DND-41 (cell line): Measurements from ENCODE around the gene GRB2.
A peak's percentile ranks its signal among the peaks of the same experiment; 100 is the strongest.

Experiments
- ATAC-seq: fragments of 200-7000 bp; cut with Tn5 transposase; 3 replicates; pipeline ENCODE4 v1.9.1; 2021; ENCODE audit warnings: low read depth; ENCODE audit not compliant: insufficient read depth
- DNase-seq: peaks from one replicate; pipeline ENCODE4 v3.0.0-alpha.2; 2020
- H2AFZ ChIP-seq: 2 replicates; pipeline ENCODE4 v1.6.0; 2012; ENCODE audit warnings: low read depth, low read length
- H3K27ac ChIP-seq: 2 replicates; pipeline ENCODE4 v1.5.1; 2012; ENCODE audit warnings: low read length, inconsistent platforms
- H3K27me3 ChIP-seq: fragments of 200-600 bp; sonication (generic); 2 replicates; pipeline ENCODE4 v1.6.0; 2012; ENCODE audit warnings: low read length, mild to moderate bottlenecking, inconsistent platforms; ENCODE audit not compliant: insufficient read depth, poor library complexity
- H3K36me3 ChIP-seq: 2 replicates; pipeline ENCODE4 v1.5.1; 2012; ENCODE audit warnings: low read length, inconsistent platforms; ENCODE audit not compliant: insufficient read depth
- H3K4me1 ChIP-seq: 2 replicates; pipeline ENCODE4 v1.5.1; 2012; ENCODE audit warnings: mild to moderate bottlenecking, low read length; ENCODE audit not compliant: insufficient read depth
- H3K4me2 ChIP-seq: 2 replicates; pipeline ENCODE4 v1.6.0; 2012; ENCODE audit warnings: mild to moderate bottlenecking, moderate library complexity, low read length, inconsistent platforms; ENCODE audit not compliant: insufficient read depth
- H3K4me3 ChIP-seq, 2 experiments: fragments of 200-600 bp in 1 of 2; shearing (Covaris generic) in 1 of 2; 2 replicates each; pipeline ENCODE4 v1.5.1; 2012 to 2016; ENCODE audit warnings: inconsistent platforms in 2 of 2, low read length in 2 of 2, mild to moderate bottlenecking in 2 of 2, low read depth in 1 of 2, moderate library complexity in 1 of 2
- H3K79me2 ChIP-seq: 2 replicates; pipeline ENCODE4 v1.6.0; 2012; ENCODE audit warnings: low read length, inconsistent platforms; ENCODE audit not compliant: insufficient read depth
- H3K9ac ChIP-seq: 2 replicates; pipeline ENCODE4 v1.6.0; 2012; ENCODE audit warnings: low read depth, mild to moderate bottlenecking, inconsistent platforms, low read length, moderate library complexity
- H3K9me3 ChIP-seq: 2 replicates; pipeline ENCODE4 v1.5.1; 2012; ENCODE audit warnings: low read length, moderate library complexity, mild to moderate bottlenecking, inconsistent platforms; ENCODE audit not compliant: insufficient read depth, severe bottlenecking
- H4K20me1 ChIP-seq: 2 replicates; pipeline ENCODE4 v1.6.0; 2012; ENCODE audit warnings: low read length; ENCODE audit not compliant: insufficient read depth
- EZH2 ChIP-seq: IDR thresholded peaks from 3 replicates; pipeline ENCODE4 v1.6.1; 2012; ENCODE audit warnings: borderline replicate concordance, low read depth, mild to moderate bottlenecking, moderate library complexity, low read length, inconsistent platforms; ENCODE audit not compliant: severe bottlenecking
- TF ChIP-seq, protein P1 (sequence below): IDR thresholded peaks from 2 replicates; pipeline ENCODE4 v1.5.1; 2012; ENCODE audit warnings: borderline replicate concordance, low read length, moderate library complexity, mild to moderate bottlenecking; ENCODE audit not compliant: poor library complexity, severe bottlenecking; ENCODE audit errors: extremely low read depth

The GRB2 gene

DNA sequence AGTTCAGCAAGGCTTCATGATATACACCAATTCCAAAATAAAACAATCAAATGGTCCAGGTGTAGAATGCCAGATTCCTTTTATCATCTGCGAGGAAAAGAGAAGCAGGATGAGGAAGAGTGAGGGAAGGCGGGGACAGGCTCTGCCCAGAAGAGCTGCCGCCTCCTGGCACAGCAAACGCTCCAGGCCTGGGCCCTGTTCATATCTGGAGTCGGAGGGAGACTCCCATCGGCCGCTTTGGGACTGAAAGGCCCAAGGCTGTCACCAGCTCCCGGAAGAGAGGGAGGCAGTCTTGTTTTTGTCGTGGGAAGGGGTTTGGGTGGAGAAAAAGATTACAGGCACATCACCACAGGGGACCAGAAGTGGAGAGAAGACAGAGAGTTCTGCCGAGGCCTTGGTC is 87.3 kb downstream of the GRB2 start:
- Histone ChIP-seq H3K36me3 (peaks cover 70% of the 10 kb centered on the region), H3K4me2 (no peak overlapping the region), H2AFZ (no peak overlapping the region), H4K20me1 (peaks cover 10% of the 10 kb centered on the region; the same call in 1 of the 2 replicates), H3K4me1 (peaks cover 2% of the 10 kb centered on the region), H3K79me2 (peaks cover 41% of the 10 kb centered on the region), H3K9me3 (no peaks in the 10 kb centered on the region), H3K27me3 (no peaks in the 10 kb centered on the region), H3K4me3 (no peak overlapping the region), H3K9ac (no peak overlapping the region), H3K27ac (peak overlapping the region; percentile 45; the same call in 1 of the 2 replicates)
- TF ChIP-seq EZH2: no peak
- TF ChIP-seq, protein P1, sequence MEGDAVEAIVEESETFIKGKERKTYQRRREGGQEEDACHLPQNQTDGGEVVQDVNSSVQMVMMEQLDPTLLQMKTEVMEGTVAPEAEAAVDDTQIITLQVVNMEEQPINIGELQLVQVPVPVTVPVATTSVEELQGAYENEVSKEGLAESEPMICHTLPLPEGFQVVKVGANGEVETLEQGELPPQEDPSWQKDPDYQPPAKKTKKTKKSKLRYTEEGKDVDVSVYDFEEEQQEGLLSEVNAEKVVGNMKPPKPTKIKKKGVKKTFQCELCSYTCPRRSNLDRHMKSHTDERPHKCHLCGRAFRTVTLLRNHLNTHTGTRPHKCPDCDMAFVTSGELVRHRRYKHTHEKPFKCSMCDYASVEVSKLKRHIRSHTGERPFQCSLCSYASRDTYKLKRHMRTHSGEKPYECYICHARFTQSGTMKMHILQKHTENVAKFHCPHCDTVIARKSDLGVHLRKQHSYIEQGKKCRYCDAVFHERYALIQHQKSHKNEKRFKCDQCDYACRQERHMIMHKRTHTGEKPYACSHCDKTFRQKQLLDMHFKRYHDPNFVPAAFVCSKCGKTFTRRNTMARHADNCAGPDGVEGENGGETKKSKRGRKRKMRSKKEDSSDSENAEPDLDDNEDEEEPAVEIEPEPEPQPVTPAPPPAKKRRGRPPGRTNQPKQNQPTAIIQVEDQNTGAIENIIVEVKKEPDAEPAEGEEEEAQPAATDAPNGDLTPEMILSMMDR: no peak
- DNase-seq: no peak
- ATAC-seq: no peak

DNA sequence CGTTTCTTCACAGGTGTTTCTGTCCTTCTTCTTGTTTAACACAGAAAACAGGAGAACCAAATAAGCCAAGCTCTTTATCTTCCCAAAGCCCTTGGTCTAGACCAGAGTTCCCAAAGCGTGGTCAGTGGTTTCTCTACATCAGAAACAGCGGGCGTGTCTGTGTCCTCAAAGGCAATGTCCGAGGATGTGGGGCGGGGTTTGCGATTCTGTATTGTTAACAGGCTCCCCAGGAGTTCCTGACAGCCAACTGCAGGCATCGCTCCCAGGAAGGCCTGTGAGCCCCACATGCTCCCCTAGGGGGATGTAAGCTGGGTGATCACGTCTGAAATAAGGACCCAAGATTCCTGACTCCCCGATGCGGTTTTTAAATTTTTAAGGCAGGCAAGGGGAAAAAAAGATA is 87.8 kb downstream of the GRB2 start:
- Histone ChIP-seq H2AFZ (no peak overlapping the region), H3K9ac (no peak overlapping the region), H3K36me3 (peaks cover 67% of the 10 kb centered on the region), H3K27ac (no peak overlapping the region), H3K27me3 (no peaks in the 10 kb centered on the region), H3K4me2 (no peak overlapping the region), H3K4me1 (no peaks in the 10 kb centered on the region), H4K20me1 (peaks cover 10% of the 10 kb centered on the region; the same call in 1 of the 2 replicates), H3K4me3 (no peak overlapping the region), H3K9me3 (no peaks in the 10 kb centered on the region), H3K79me2 (peaks cover 35% of the 10 kb centered on the region)
- no peak for ATAC-seq
- DNase-seq: no peak
- no peak for TF ChIP-seq EZH2
- TF ChIP-seq, protein P1: no peak

DNA sequence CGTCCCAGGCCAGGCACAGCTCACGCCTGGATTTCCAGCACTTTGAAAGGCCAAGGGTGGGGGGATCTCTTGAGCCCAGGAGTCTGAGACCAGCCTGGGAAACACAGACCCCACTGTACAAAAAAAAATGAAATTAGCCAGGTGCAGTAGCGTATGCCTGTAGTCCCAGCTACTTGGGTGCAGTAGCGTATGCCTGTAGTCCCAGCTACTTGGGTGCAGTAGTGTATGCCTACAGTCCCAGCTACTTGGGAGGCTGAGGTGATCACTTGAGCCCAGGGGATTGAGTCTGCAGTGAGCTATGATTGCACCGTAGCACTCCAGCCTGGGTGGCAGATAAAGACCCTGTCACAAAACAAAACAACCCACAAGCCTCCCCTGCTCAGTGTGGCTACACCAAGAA is 89.2 kb downstream of the GRB2 start:
- no peak overlapping the region for H2AFZ ChIP-seq
- TF ChIP-seq EZH2: no peak
- TF ChIP-seq, protein P1: no peak
- no peak overlapping the region for H3K4me2 ChIP-seq
- ATAC-seq (peak; percentile 23; the same call in 2 of the 3 replicates), DNase-seq (no peak)
- H3K27me3 ChIP-seq: no peaks in the 10 kb centered on the region
- peaks cover 53% of the 10 kb centered on the region for H3K36me3 ChIP-seq
- H3K9ac ChIP-seq: no peak overlapping the region
- H3K4me1 ChIP-seq: no peaks in the 10 kb centered on the region
- H3K27ac ChIP-seq: no peak overlapping the region; the same call in 1 of the 2 replicates
- peaks cover 6% of the 10 kb centered on the region; the same call in 1 of the 2 replicates for H4K20me1 ChIP-seq
- no peaks in the 10 kb centered on the region for H3K9me3 ChIP-seq
- peaks cover 21% of the 10 kb centered on the region for H3K79me2 ChIP-seq
- no peak overlapping the region for H3K4me3 ChIP-seq
